ENCODE measurements around the gene URB1. TPM values are rescaled to one million over a fixed set of nuclear protein-coding genes. Genes with fewer than 3 reads are reported as not detected.
A peak's percentile ranks its signal among the peaks of the same experiment; 100 is the strongest.

The URB1 gene
- total RNA-seq, 1 experiment from 2014 or later = 18.1 TPM

- TF ChIP-seq CTCF (IDR thresholded peaks at IDR 0.05) (peak; percentile 6; the same call in 1 of the 2 replicates), POLR2AphosphoS5 (IDR thresholded peaks at IDR 0.05; ENCODE audit: low read depth, low read length) (no peak)
- Histone ChIP-seq H3K27ac (ENCODE audit: low read length) (no peak overlapping the region), H3K4me3 (ENCODE audit: low read depth in 2 of 2, low read length in 2 of 2) (peak overlapping the region; percentile 43 to 58), H3K4me1 (ENCODE audit: control insufficient read depth, insufficient read depth, low read length) (peaks cover 4% of the 10 kb centered on the region; the same call in 1 of the 2 replicates), H3K36me3 (ENCODE audit: control insufficient read depth, insufficient read depth, low read length) (no peaks in the 10 kb centered on the region), H3K27me3 (ENCODE audit: control insufficient read depth, insufficient read depth, low read length) (peaks cover 2% of the 10 kb centered on the region; the same call in 1 of the 2 replicates), H3K9me3 (ENCODE audit: control insufficient read depth, insufficient read depth, low read depth, low read length) (no peaks in the 10 kb centered on the region)
- BruUV-seq (replicated peaks) = no TSS peak
- DNase-seq (ENCODE audit: low read depth, low spot score) (no peak), ATAC-seq (peak; percentile 56)
- intact Hi-C loops (cut with micrococcal nuclease; ENCODE audit: unreplicated experiment) = loop anchor here (5.0 kb wide), 1 partner anchor 149 kb away; no protein-coding TSS in a partner anchor
- POLR2A ChIA-PET = no interaction called here
- in situ Hi-C loops (cut with HindIII; ENCODE audit: low pct_unique_long_range_greater_than_20kb, low sequenced_read_pairs) = no loop called here
- CTCF ChIA-PET = interaction anchor here (0.6 kb wide), 1 partner anchor 52 kb away, joined by 3 read pairs; no protein-coding TSS in a partner anchor
Measured at GRCh38 chr21:32413015-32413504, 20.2 kb upstream of the URB1 start.

GRCh38 chr21:32412162-32413014 is 19.6 kb upstream of the URB1 start, which contains the start of gene EVA1C:
Gene EVA1C (plus strand): TSS chr21:32412706. CDS start chr21:32412854, 148 bp downstream.
- no peak for DNase-seq (ENCODE audit: low read depth, low spot score)
- BruUV-seq (replicated peaks) = no TSS peak
- Histone ChIP-seq H3K4me1 (ENCODE audit: control insufficient read depth, insufficient read depth, low read length) (peaks cover 4% of the 10 kb centered on the region; the same call in 1 of the 2 replicates), H3K27me3 (ENCODE audit: control insufficient read depth, insufficient read depth, low read length) (peaks cover 2% of the 10 kb centered on the region; the same call in 1 of the 2 replicates), H3K27ac (ENCODE audit: low read length) (no peak within 1 kb of the TSS), H3K36me3 (ENCODE audit: control insufficient read depth, insufficient read depth, low read length) (no peaks in the 10 kb centered on the region), H3K4me3 (ENCODE audit: low read depth in 2 of 2, low read length in 2 of 2) (peak within 1 kb of the TSS; percentile 43 to 58), H3K9me3 (ENCODE audit: control insufficient read depth, insufficient read depth, low read depth, low read length) (no peaks in the 10 kb centered on the region)
- TF ChIP-seq POLR2AphosphoS5 (IDR thresholded peaks at IDR 0.05; ENCODE audit: low read depth, low read length) = no peak
- TF ChIP-seq CTCF (IDR thresholded peaks at IDR 0.05) = peak; percentile 45; the same call in 1 of the 2 replicates
- intact Hi-C loops (cut with micrococcal nuclease; ENCODE audit: unreplicated experiment) = loop anchor here (5.0 kb wide), 1 partner anchor 150 kb away; no protein-coding TSS in a partner anchor
- in situ Hi-C loops (cut with HindIII; ENCODE audit: low pct_unique_long_range_greater_than_20kb, low sequenced_read_pairs) = no loop called here
- ATAC-seq = peak; percentile 75
- CTCF ChIA-PET = interaction anchor here (0.6 kb wide), 1 partner anchor 52 kb away, joined by 3 read pairs; no protein-coding TSS in a partner anchor
- POLR2A ChIA-PET = no interaction called here

GRCh38 chr21:32411350-32412161 is 18.7 kb upstream of the URB1 start:
- H3K36me3 ChIP-seq (ENCODE audit: control insufficient read depth, insufficient read depth, low read length) = no peaks in the 10 kb centered on the region
- CTCF ChIA-PET = no interaction called here
- POLR2A ChIA-PET = no interaction called here
- peak overlapping the region; percentile 43 to 58 for H3K4me3 ChIP-seq (ENCODE audit: low read depth in 2 of 2, low read length in 2 of 2)
- H3K27ac ChIP-seq (ENCODE audit: low read length) = no peak overlapping the region
- ATAC-seq (peak; percentile 20; the same call in 1 of the 2 replicates), DNase-seq (ENCODE audit: low read depth, low spot score) (no peak)
- H3K4me1 ChIP-seq (ENCODE audit: control insufficient read depth, insufficient read depth, low read length) = peaks cover 4% of the 10 kb centered on the region; the same call in 1 of the 2 replicates
- intact Hi-C loops (cut with micrococcal nuclease; ENCODE audit: unreplicated experiment) = loop anchor here (5.0 kb wide), 1 partner anchor 151 kb away; no protein-coding TSS in a partner anchor
- H3K27me3 ChIP-seq (ENCODE audit: control insufficient read depth, insufficient read depth, low read length) = peaks cover 2% of the 10 kb centered on the region; the same call in 1 of the 2 replicates
- BruUV-seq (replicated peaks) = no TSS peak
- TF ChIP-seq POLR2AphosphoS5 (IDR thresholded peaks at IDR 0.05; ENCODE audit: low read depth, low read length) (no peak), TCF7L2 (IDR thresholded peaks at IDR 0.05; ENCODE audit: low read depth, low read length) (no peak), CTCF (IDR thresholded peaks at IDR 0.05) (no peak), REST (IDR thresholded peaks at IDR 0.05; ENCODE audit: insufficient read depth in 1 of 2, low read depth in 2 of 2, low read length in 1 of 2) (no peak)
- H3K9me3 ChIP-seq (ENCODE audit: control insufficient read depth, insufficient read depth, low read depth, low read length) = no peaks in the 10 kb centered on the region
- in situ Hi-C loops (cut with HindIII; ENCODE audit: low pct_unique_long_range_greater_than_20kb, low sequenced_read_pairs) = no loop called here
